SU-DHL-6 (cell line): ENCODE data around the gene CACNG7.

Experiments used
- EZH2phosphoT487 ChIP-seq: fragments of 200-600 bp; sonication (generic), shearing (Covaris generic); conservative IDR thresholded peaks from 2 replicates; pipeline ENCODE4 v1.6.1; 2018; ENCODE audit warnings: mild to moderate bottlenecking, antibody characterized with exemption, low read length, moderate library complexity, mixed read lengths
- TF ChIP-seq, protein P1 (sequence below): fragments of 200-600 bp; sonication (generic); IDR thresholded peaks from one replicate; pipeline ENCODE4 v1.5.1; 2017; ENCODE audit warnings: antibody characterized with exemption, mild to moderate bottlenecking, low read length, moderate library complexity; ENCODE audit not compliant: insufficient read depth, poor library complexity, severe bottlenecking

DNA sequence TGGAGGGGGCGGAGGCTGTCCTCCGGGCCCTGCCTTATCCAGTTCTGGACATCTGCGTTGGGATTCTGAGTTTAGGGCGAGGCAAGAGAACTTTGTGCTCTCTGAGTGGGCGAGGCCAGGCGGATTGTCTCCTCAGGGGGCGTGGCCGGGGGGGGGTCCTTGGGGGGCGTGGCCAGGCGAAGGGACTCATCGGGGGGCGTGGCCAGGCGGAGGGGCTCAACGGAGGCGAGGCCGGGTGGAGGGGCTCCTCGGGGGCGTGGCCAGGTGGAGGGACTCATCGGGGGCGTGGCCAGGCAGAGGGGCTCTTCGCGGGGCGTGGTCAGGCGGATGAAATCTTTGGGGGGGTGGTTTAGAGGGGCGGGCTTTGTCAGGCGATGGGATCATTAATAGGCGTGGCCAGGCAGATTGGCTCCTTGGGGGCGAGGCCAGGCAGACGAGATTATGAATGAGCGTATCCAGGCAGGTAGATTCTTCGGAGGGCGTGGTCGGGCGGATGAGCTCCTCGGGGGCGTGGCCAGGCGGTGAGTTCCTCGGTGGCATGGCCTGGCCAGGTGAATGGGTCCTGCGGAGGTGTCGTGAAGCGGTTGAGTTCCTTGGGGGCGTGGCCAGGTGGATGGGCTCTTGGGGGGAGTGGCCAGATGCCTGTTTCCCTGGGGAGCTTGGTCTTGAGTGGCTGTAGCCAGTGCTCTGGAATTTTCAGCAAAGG lies 10.3 kb upstream of the CACNG7 start:
- TF ChIP-seq, protein P1, sequence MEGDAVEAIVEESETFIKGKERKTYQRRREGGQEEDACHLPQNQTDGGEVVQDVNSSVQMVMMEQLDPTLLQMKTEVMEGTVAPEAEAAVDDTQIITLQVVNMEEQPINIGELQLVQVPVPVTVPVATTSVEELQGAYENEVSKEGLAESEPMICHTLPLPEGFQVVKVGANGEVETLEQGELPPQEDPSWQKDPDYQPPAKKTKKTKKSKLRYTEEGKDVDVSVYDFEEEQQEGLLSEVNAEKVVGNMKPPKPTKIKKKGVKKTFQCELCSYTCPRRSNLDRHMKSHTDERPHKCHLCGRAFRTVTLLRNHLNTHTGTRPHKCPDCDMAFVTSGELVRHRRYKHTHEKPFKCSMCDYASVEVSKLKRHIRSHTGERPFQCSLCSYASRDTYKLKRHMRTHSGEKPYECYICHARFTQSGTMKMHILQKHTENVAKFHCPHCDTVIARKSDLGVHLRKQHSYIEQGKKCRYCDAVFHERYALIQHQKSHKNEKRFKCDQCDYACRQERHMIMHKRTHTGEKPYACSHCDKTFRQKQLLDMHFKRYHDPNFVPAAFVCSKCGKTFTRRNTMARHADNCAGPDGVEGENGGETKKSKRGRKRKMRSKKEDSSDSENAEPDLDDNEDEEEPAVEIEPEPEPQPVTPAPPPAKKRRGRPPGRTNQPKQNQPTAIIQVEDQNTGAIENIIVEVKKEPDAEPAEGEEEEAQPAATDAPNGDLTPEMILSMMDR = no peak
- no peak for TF ChIP-seq EZH2phosphoT487
